SK-N-SH (cell line): ENCODE results near the gene CA9. TPM values are rescaled to one million over a fixed set of nuclear protein-coding genes. Genes with fewer than 3 reads are reported as not detected.

ENCODE experiments used
- CTCF ChIA-PET: fragments of 300-600, 350-600 bp; formaldehyde crosslinking; extraction: SDS; loops from one replicate; lab custom pipeline; 2021; lab: Yijun Ruan, JAX
- POLR2A ChIA-PET: fragments of 350-600 bp; sonication (Branson Sonifier 250); formaldehyde crosslinking; extraction: SDS; loops from one replicate; lab custom pipeline; 2020; ENCODE audit warnings: antibody characterized with exemption, inconsistent platforms; lab: Yijun Ruan, JAX
- DNase-seq: peaks from one replicate; pipeline ENCODE4 v3.0.0; 2012
- H2AFZ ChIP-seq: fragments of 200-600 bp; sonication (generic); 2 replicates; pipeline ENCODE4 v1.8.1; 2016; ENCODE audit warnings: antibody characterized with exemption, mild to moderate bottlenecking, low read depth
- H3F3A ChIP-seq: fragments of 200-600 bp; sonication (generic); replicated peaks from 2 replicates; pipeline ENCODE3; 2016; ENCODE audit warnings: antibody characterized with exemption, mild to moderate bottlenecking; ENCODE audit not compliant: insufficient read depth
- H3K27ac ChIP-seq, 2 experiments: fragments of 200-500 bp in 1 of 2; fragments of 200-600 bp in 1 of 2; sonication (Bioruptor generic) in 1 of 2; sonication (generic), shearing (Covaris generic) in 1 of 2; 2 replicates each; pipeline versions ENCODE4 v1.5.1 to v1.6.1; 2014 to 2016; ENCODE audit warnings: low read depth in 2 of 2, inconsistent platforms in 1 of 2, low read length in 1 of 2, mild to moderate bottlenecking in 1 of 2, mixed read lengths in 1 of 2
- H3K27me3 ChIP-seq: fragments of 200-600 bp; sonication (generic), shearing (Covaris generic); 2 replicates; pipeline ENCODE4 v1.6.1; 2016; ENCODE audit warnings: mixed run types; ENCODE audit not compliant: insufficient read depth
- H3K36me3 ChIP-seq, 2 experiments: fragments of 200-500 bp in 1 of 2; fragments of 200-600 bp in 1 of 2; sonication (Bioruptor generic) in 1 of 2; sonication (generic) in 1 of 2; replicated peaks in 1 of 2; 2 replicates each; pipeline versions ENCODE3 to v1.5.1; 2014 to 2016; ENCODE audit warnings: low read length in 1 of 2, mild to moderate bottlenecking in 1 of 2; ENCODE audit not compliant: insufficient read depth in 2 of 2, control insufficient read depth in 1 of 2
- H3K4me1 ChIP-seq, 2 experiments: fragments of 200-500 bp in 1 of 2; fragments of 200-600 bp in 1 of 2; sonication (Bioruptor generic) in 1 of 2; sonication (generic), shearing (Covaris generic) in 1 of 2; 2 replicates each; pipeline versions ENCODE4 v1.5.1 to v1.6.1; 2014 to 2016; ENCODE audit warnings: low read depth in 1 of 2, low read length in 1 of 2, mixed run types in 1 of 2; ENCODE audit not compliant: insufficient read depth in 2 of 2, control insufficient read depth in 1 of 2
- H3K4me2 ChIP-seq: fragments of 200-600 bp; sonication (generic), shearing (Covaris generic); 2 replicates; pipeline ENCODE4 v1.6.1; 2017; ENCODE audit warnings: mixed run types
- H3K4me3 ChIP-seq, 2 experiments: fragments of 200-500 bp in 1 of 2; fragments of 200-600 bp in 1 of 2; sonication (Bioruptor generic) in 1 of 2; sonication (generic), shearing (Covaris generic) in 1 of 2; 2 replicates each; pipeline versions ENCODE4 v1.5.1 to v1.8.1; 2014 to 2016; ENCODE audit warnings: low read depth in 2 of 2, inconsistent platforms in 1 of 2, low read length in 1 of 2, mild to moderate bottlenecking in 1 of 2, mixed read lengths in 1 of 2, moderate library complexity in 1 of 2
- H3K79me2 ChIP-seq: fragments of 200-600 bp; sonication (generic); 2 replicates; pipeline ENCODE4 v1.8.1; 2017; ENCODE audit warnings: mild to moderate bottlenecking; ENCODE audit not compliant: insufficient read depth
- H3K9ac ChIP-seq: fragments of 200-600 bp; sonication (generic); 2 replicates; pipeline ENCODE4 v1.6.1; 2017; ENCODE audit warnings: mixed run types
- H3K9me2 ChIP-seq: fragments of 200-600 bp; sonication (generic); 2 replicates; pipeline ENCODE4 v1.6.1; 2017; ENCODE audit warnings: mixed run types
- H3K9me3 ChIP-seq: fragments of 200-600 bp; sonication (generic); 2 replicates; pipeline ENCODE4 v1.6.1; 2017; ENCODE audit warnings: mixed run types, mild to moderate bottlenecking, moderate library complexity
- H4K20me1 ChIP-seq: fragments of 200-600 bp; sonication (generic); 2 replicates; pipeline ENCODE4 v1.6.1; 2017; ENCODE audit warnings: mild to moderate bottlenecking, mixed run types; ENCODE audit not compliant: insufficient read depth
- CHD2 ChIP-seq: fragments of 150-350 bp; IDR thresholded peaks from 2 replicates; pipeline ENCODE4 v1.6.1; 2018; ENCODE audit warnings: low read length; ENCODE audit not compliant: partially characterized antibody
- ELF1 ChIP-seq: IDR thresholded peaks from 2 replicates; pipeline ENCODE4 v1.4.0; 2012
- GATA2 ChIP-seq: sonication (generic); formaldehyde crosslinking; IDR thresholded peaks from 2 replicates; pipeline ENCODE4 v1.5.0; 2020; ENCODE audit warnings: mild to moderate bottlenecking, missing genetic modification reagents
- JUND ChIP-seq: IDR thresholded peaks from 2 replicates; pipeline ENCODE4 v1.4.0; 2012
- MXI1 ChIP-seq: IDR thresholded peaks from 2 replicates; pipeline ENCODE4 v1.6.1; 2012; ENCODE audit warnings: mild to moderate bottlenecking, low read depth, low read length, improper control_type of control experiment
- NRF1 ChIP-seq: IDR thresholded peaks from 2 replicates; pipeline ENCODE4 v1.6.1; 2012; ENCODE audit warnings: low read depth, mild to moderate bottlenecking, low read length
- PBX3 ChIP-seq: IDR thresholded peaks from 2 replicates; pipeline ENCODE4; 2012
- POLR2AphosphoS5 ChIP-seq: IDR thresholded peaks from 2 replicates; pipeline ENCODE4 v1.6.1; 2012; ENCODE audit warnings: low read depth, low read length
- RCOR1 ChIP-seq: fragments of 150-350 bp; IDR thresholded peaks from 2 replicates; pipeline ENCODE4 v1.6.1; 2017; ENCODE audit warnings: antibody characterized with exemption, low read length
- RFX5 ChIP-seq: IDR thresholded peaks from 2 replicates; pipeline ENCODE4 v1.6.1; 2012; ENCODE audit warnings: mild to moderate bottlenecking, improper control_type of control experiment, low read length
- SMC3 ChIP-seq: IDR thresholded peaks from 2 replicates; pipeline ENCODE4 v1.6.1; 2012; ENCODE audit warnings: low read depth, low read length, improper control_type of control experiment
- USF1 ChIP-seq: IDR thresholded peaks from 2 replicates; pipeline ENCODE4 v1.4.0; 2012; ENCODE audit warnings: low read depth, borderline replicate concordance
- WGBS: methylation state at CpG from one replicate; pipeline ENCODE4 v1.1.6; 2017; ENCODE audit warnings: low lambda C conversion rate; 5-methylcytosine and 5-hydroxymethylcytosine counted together
- polyA plus RNA-seq, 3 experiments: library from polyadenylated mRNA; depleted of rRNA; stranded (reverse); fragments of >200 nt; gene quantifications; 2 replicates each; pipeline ENCODE4 v1.2.3, GENCODE V29; 2012

CA9 gene
- polyA plus RNA-seq, 1 of the 3 experiments (the other 2 are of a cell fraction), result 1.4 TPM

- TF ChIP-seq PBX3, result no peak
Observed at GRCh38 chr9:35666549-35666948, 7.2 kb upstream of the CA9 start (continued).

GRCh38 chr9:35667939-35668338 is 5.8 kb upstream of the CA9 start:
- DNase-seq, result no peak
- no peak overlapping the region for H3K9ac ChIP-seq
- no peaks in the 10 kb centered on the region for H3K9me3 ChIP-seq
- no peaks in the 10 kb centered on the region for H3K9me2 ChIP-seq
- no peak for TF ChIP-seq JUND
- no peak for TF ChIP-seq GATA2 (CRISPR knock-in tag)
- TF ChIP-seq CHD2, result no peak
- no peak for TF ChIP-seq ELF1
- TF ChIP-seq MXI1, result no peak
- no peak for TF ChIP-seq SMC3
- TF ChIP-seq NRF1, result no peak
- no peak for TF ChIP-seq PBX3
- 92% methylated on average over 3 of the region's 3 CpGs for WGBS
- H4K20me1 ChIP-seq, result no peaks in the 10 kb centered on the region
- H3K79me2 ChIP-seq, result peaks cover 14% of the 10 kb centered on the region; the same call in 1 of the 2 replicates
- no peak overlapping the region for H3K4me2 ChIP-seq
- H3K27ac ChIP-seq, result no peak overlapping the region
- ChIA-PET POLR2A (no interaction called here), CTCF (interaction anchor here (1.2 kb wide), 1 partner anchor 9 kb away, joined by 3 read pairs; no protein-coding TSS in a partner anchor)
- peaks cover 0 to 12% of the 10 kb centered on the region in 2 experiments; a peak in 1 of 4 replicates for H3K4me1 ChIP-seq
- H2AFZ ChIP-seq, result no peak overlapping the region
- no peaks in the 10 kb centered on the region for H3K27me3 ChIP-seq
- H3K4me3 ChIP-seq, result no peak overlapping the region
- H3K36me3 ChIP-seq, result no peaks in the 10 kb centered on the region
- peaks cover 9% of the 10 kb centered on the region for H3F3A ChIP-seq

- 48% methylated on average over 6 of the region's 6 CpGs for WGBS
- Histone ChIP-seq H3K4me1 (peaks cover 0 to 9% of the 10 kb centered on the region in 2 experiments; a peak in 1 of 4 replicates), H3K9me2 (no peaks in the 10 kb centered on the region), H2AFZ (0 out of 2 replicates have a peak overlapping the region, but pooled peaks have one; percentile 30), H3K79me2 (peaks cover 5% of the 10 kb centered on the region; the same call in 1 of the 2 replicates), H3K27ac (peak overlapping the region in 1 of 2 experiments; percentile 48; a peak in 1 of 4 replicates), H3K9ac (no peak overlapping the region), H3F3A (peaks cover 4% of the 10 kb centered on the region), H3K4me3 (no peak overlapping the region), H3K9me3 (no peaks in the 10 kb centered on the region), H4K20me1 (no peaks in the 10 kb centered on the region), H3K27me3 (no peaks in the 10 kb centered on the region), H3K36me3 (no peaks in the 10 kb centered on the region), H3K4me2 (no peak overlapping the region)
- TF ChIP-seq ELF1, result no peak
- TF ChIP-seq USF1, result no peak
- no peak for TF ChIP-seq RCOR1
- no peak for TF ChIP-seq POLR2AphosphoS5
- no peak for TF ChIP-seq RFX5
- no peak for DNase-seq
- CTCF ChIA-PET, result interaction anchor here (0.7 to 3.2 kb wide), 4 partner anchors 12 to 67 kb away, joined by 3 to 14 read pairs (median 6); partner anchors contain the start of genes CCDC107 and RMRP
- POLR2A ChIA-PET, result no interaction called here
Observed at GRCh38 chr9:35669331-35670145, 4.2 kb upstream of the CA9 start.
